H1 (cell line): ENCODE results near the gene LGR4. TPM values are rescaled to one million over a fixed set of nuclear protein-coding genes. Genes with fewer than 3 reads are reported as not detected.

Experiments used
- BRCA1 ChIP-seq: IDR thresholded peaks from 2 replicates; pipeline ENCODE4 v1.6.1; 2012; ENCODE audit warnings: low read depth, low read length, improper control_type of control experiment
- CHD7 ChIP-seq: fragments of 300-600 bp; sonication (generic); IDR thresholded peaks from 2 replicates; pipeline ENCODE4 v1.7.1; 2012; ENCODE audit warnings: low read length, moderate library complexity, mild to moderate bottlenecking, inconsistent platforms; ENCODE audit not compliant: insufficient replicate concordance
- GABPA ChIP-seq: IDR thresholded peaks from 2 replicates; pipeline ENCODE4 v1.6.1; 2011; ENCODE audit warnings: mild to moderate bottlenecking, low read length, moderate library complexity, borderline replicate concordance; ENCODE audit not compliant: insufficient read depth
- GTF2F1 ChIP-seq: IDR thresholded peaks from 2 replicates; pipeline ENCODE4 v1.6.1; 2012; ENCODE audit warnings: low read depth, low read length, improper control_type of control experiment, borderline replicate concordance
- HDAC2 ChIP-seq, 2 experiments: fragments of 300-600 bp in 1 of 2; sonication (generic) in 1 of 2; IDR thresholded peaks; 2 replicates each; pipeline ENCODE4 v1.6.1; 2011 to 2012; ENCODE audit warnings: low read depth in 2 of 2, low read length in 2 of 2, mild to moderate bottlenecking in 2 of 2, moderate library complexity in 2 of 2, borderline replicate concordance in 1 of 2, inconsistent platforms in 1 of 2
- HDAC6 ChIP-seq: IDR thresholded peaks from one replicate; pipeline ENCODE4 v1.7.1; 2012; ENCODE audit warnings: low read depth, mild to moderate bottlenecking, inconsistent platforms, low read length, moderate library complexity
- JUN ChIP-seq: IDR thresholded peaks from 2 replicates; pipeline ENCODE4 v1.6.1; 2011; ENCODE audit warnings: low read depth, mild to moderate bottlenecking, improper control_type of control experiment, low read length
- POU5F1 ChIP-seq: IDR thresholded peaks from 2 replicates; pipeline ENCODE4 v1.6.1; 2011; ENCODE audit warnings: low read depth, mild to moderate bottlenecking, low read length, moderate library complexity
- RBBP5 ChIP-seq: IDR thresholded peaks from 2 replicates; pipeline ENCODE4 v1.7.1; 2012; ENCODE audit warnings: low read depth, mild to moderate bottlenecking, inconsistent platforms, low read length, moderate library complexity, borderline replicate concordance
- SP1 ChIP-seq: IDR thresholded peaks from 2 replicates; pipeline ENCODE4 v1.6.1; 2011; ENCODE audit warnings: low read depth, low read length
- TBP ChIP-seq: IDR thresholded peaks from 2 replicates; pipeline ENCODE4 v1.6.1; 2011; ENCODE audit warnings: low read depth, low read length, improper control_type of control experiment
- polyA plus RNA-seq, 7 experiments: library from polyadenylated mRNA; depleted of rRNA in 3 of 7; stranded (reverse) in 5 of 7; unstranded in 2 of 7; fragments of >200 nt in 5 of 7; fragments of 200-250 nt in 2 of 7; gene quantifications; 1 replicate in 5 of 7; 2 replicates in 1 of 7; 4 replicates in 1 of 7; pipeline versions ENCODE4 v1.2.1 to v1.2.3, GENCODE V29; 2011 to 2013; ENCODE audit warnings: missing spikeins in 2 of 7, mixed read lengths in 2 of 7
- total RNA-seq: library from RNA; stranded (reverse); fragmentation: NEBNext Ultra II Directional; extraction: Animal tissue kit (Norgen Biotek cat#: 25700); gene quantifications from 2 replicates; pipeline ENCODE4 v1.2.1, GENCODE V29; 2021

Gene LGR4
- total and polyA plus RNA-seq, 2 of the 8 experiments (the other 6 are each of a cell fraction or from before 2014, with no cell fraction given): 26.6 to 61.7 TPM

GRCh38 chr11:27395556-27396258, 76.9 kb downstream of the LGR4 start (continued):
- no peak for TF ChIP-seq CHD7
- TF ChIP-seq GTF2F1: no peak
- TF ChIP-seq BRCA1: no peak
- TF ChIP-seq JUN: no peak
- TF ChIP-seq RBBP5: no peak
- no peak for TF ChIP-seq GABPA
- no peak for TF ChIP-seq SP1
- TF ChIP-seq POU5F1: no peak
- TF ChIP-seq TBP: no peak
- no peak for TF ChIP-seq HDAC6
- no peak for TF ChIP-seq HDAC2 (IDR thresholded peaks at IDR 0.05; ENCODE audit: borderline replicate concordance in 1 of 2, low read depth in 2 of 2, low read length in 2 of 2)
